IMR-90 (cell line): ENCODE measurements around the gene RALGAPB. TPM values are rescaled to one million over a fixed set of nuclear protein-coding genes. Genes with fewer than 3 reads are reported as not detected.

Source experiments
- ATAC-seq: fragments of 200-7000 bp; cut with Tn5 transposase; 2 replicates; pipeline ENCODE4 v1.9.1; 2020; ENCODE audit warnings: low read depth, mild to moderate bottlenecking, moderate library complexity
- BruUV-seq: library from RNA; stranded (reverse); fragments of 400-500 nt; replicated peaks from 2 replicates; lab custom pipeline; 2021; lab: Mats Ljungman, UMichigan
- CTCF ChIA-PET: fragments of 300-600 bp; formaldehyde crosslinking; extraction: SDS; loops from one replicate; lab custom pipeline; 2021; ENCODE audit warnings: antibody characterized with exemption; lab: Yijun Ruan, JAX
- POLR2A ChIA-PET: fragments of 300-600 bp; sonication (Branson Sonifier 250); formaldehyde crosslinking; loops from one replicate; lab custom pipeline; 2022; ENCODE audit warnings: antibody characterized with exemption; ENCODE audit not compliant: unreplicated experiment; lab: Charles Lee
- DNase-seq: peaks from one replicate; pipeline ENCODE4 v3.0.0; 2013
- H2AFZ ChIP-seq: replicated peaks from 2 replicates; pipeline ENCODE3; 2013; ENCODE audit warnings: low read length, mild to moderate bottlenecking; ENCODE audit not compliant: poor library complexity
- H2AK5ac ChIP-seq: 2 replicates; pipeline ENCODE4 v1.6.1; 2013; ENCODE audit warnings: low read depth, low read length, inconsistent platforms
- H2AK9ac ChIP-seq: replicated peaks from 2 replicates; pipeline ENCODE3; 2013; ENCODE audit warnings: mild to moderate bottlenecking, low read depth, low read length, moderate library complexity; ENCODE audit not compliant: poor library complexity
- H2BK120ac ChIP-seq: 2 replicates; pipeline ENCODE4 v1.6.1; 2013; ENCODE audit warnings: low read depth, low read length, inconsistent platforms
- H2BK15ac ChIP-seq: 3 replicates; pipeline ENCODE4 v1.6.1; 2013; ENCODE audit warnings: low read depth, low read length, inconsistent platforms
- H2BK20ac ChIP-seq: 2 replicates; pipeline ENCODE4 v1.6.1; 2013; ENCODE audit warnings: low read depth, mild to moderate bottlenecking, inconsistent platforms, low read length, moderate library complexity
- H2BK5ac ChIP-seq: 2 replicates; pipeline ENCODE4 v1.6.1; 2013; ENCODE audit warnings: mild to moderate bottlenecking, low read depth, low read length, inconsistent platforms; ENCODE audit not compliant: poor library complexity, severe bottlenecking
- H3K14ac ChIP-seq: replicated peaks from 2 replicates; pipeline ENCODE4 v1.6.1; 2013; ENCODE audit warnings: low read depth, low read length, inconsistent platforms
- H3K18ac ChIP-seq: 2 replicates; pipeline ENCODE4 v1.6.1; 2013; ENCODE audit warnings: low read depth, low read length, control low read depth
- H3K23ac ChIP-seq: 2 replicates; pipeline ENCODE4 v1.6.1; 2013; ENCODE audit warnings: low read depth, low read length, inconsistent platforms
- H3K27ac ChIP-seq: 2 replicates; pipeline ENCODE4 v1.5.1; 2013; ENCODE audit warnings: mild to moderate bottlenecking, control low read depth, low read length; ENCODE audit not compliant: insufficient read depth
- H3K27me3 ChIP-seq: 2 replicates; pipeline ENCODE4 v1.6.1; 2013; ENCODE audit warnings: low read length; ENCODE audit not compliant: control insufficient read depth, insufficient read depth
- H3K36me3 ChIP-seq: 2 replicates; pipeline ENCODE4 v1.6.1; 2013; ENCODE audit warnings: low read length, mixed read lengths; ENCODE audit not compliant: control insufficient read depth, insufficient read depth
- H3K4ac ChIP-seq: 2 replicates; pipeline ENCODE4 v1.6.1; 2013; ENCODE audit warnings: low read depth, low read length, inconsistent platforms
- H3K4me1 ChIP-seq: 2 replicates; pipeline ENCODE4 v1.6.1; 2013; ENCODE audit warnings: low read length, mixed read lengths; ENCODE audit not compliant: control insufficient read depth, insufficient read depth
- H3K4me2 ChIP-seq: 2 replicates; pipeline ENCODE4 v1.6.1; 2013; ENCODE audit warnings: low read depth, mild to moderate bottlenecking, control low read depth, low read length, moderate library complexity
- H3K4me3 ChIP-seq: 2 replicates; pipeline ENCODE4 v1.5.1; 2013; ENCODE audit warnings: low read depth, mild to moderate bottlenecking, control low read depth, low read length, moderate library complexity; ENCODE audit not compliant: insufficient read depth
- H3K56ac ChIP-seq: 2 replicates; pipeline ENCODE4 v1.6.1; 2013; ENCODE audit warnings: low read length, inconsistent platforms; ENCODE audit not compliant: insufficient read depth; ENCODE audit errors: extremely low read depth
- H3K79me1 ChIP-seq, 2 experiments: 2 replicates each; pipeline ENCODE4 v1.6.1; 2013; ENCODE audit warnings: low read length in 2 of 2, inconsistent platforms in 1 of 2, low read depth in 1 of 2
- H3K9ac ChIP-seq: 2 replicates; pipeline ENCODE4 v1.6.1; 2013; ENCODE audit warnings: low read depth, low read length, control low read depth
- H3K9me1 ChIP-seq: 2 replicates; pipeline ENCODE4 v1.6.1; 2013; ENCODE audit warnings: low read length, inconsistent platforms; ENCODE audit not compliant: insufficient read depth
- H3K9me3 ChIP-seq: 2 replicates; pipeline ENCODE4 v1.6.1; 2013; ENCODE audit warnings: low read length; ENCODE audit not compliant: control insufficient read depth, insufficient read depth
- H4K20me1 ChIP-seq: 2 replicates; pipeline ENCODE4 v1.6.1; 2013; ENCODE audit warnings: low read length, inconsistent platforms; ENCODE audit not compliant: insufficient read depth
- H4K5ac ChIP-seq: 2 replicates; pipeline ENCODE4 v1.6.1; 2013; ENCODE audit warnings: mild to moderate bottlenecking, low read depth, low read length, control low read depth
- H4K8ac ChIP-seq, 2 experiments: 2 replicates each; pipeline ENCODE4 v1.6.1; 2013; ENCODE audit warnings: low read depth in 2 of 2, low read length in 2 of 2, control low read depth in 1 of 2, inconsistent platforms in 1 of 2
- H4K91ac ChIP-seq: 2 replicates; pipeline ENCODE4 v1.6.1; 2013; ENCODE audit warnings: low read depth, low read length, inconsistent platforms; ENCODE audit not compliant: insufficient read depth
- WGBS, 2 experiments: methylation state at CpG; one replicate each; pipeline versions ENCODE4 v1.1.5 to v1.1.7; 2013; ENCODE audit warnings: missing lambda C conversion rate in 2 of 2; ENCODE audit not compliant: insufficient read length in 1 of 2; ENCODE audit errors: extremely low coverage in 2 of 2; 5-methylcytosine and 5-hydroxymethylcytosine counted together
- dilution Hi-C: fragments of 300-500 bp; cut with HindIII; formaldehyde crosslinking; loops from one replicate; pipeline ENCODE4 v1.14.3; 2018; ENCODE audit warnings: low sequenced_read_pairs; ENCODE audit not compliant: unreplicated experiment
- in situ Hi-C: fragments of 300-500 bp; cut with MboI; formaldehyde crosslinking; loops from 3 replicates; pipeline ENCODE4 v1.14.3; 2019; ENCODE audit warnings: low sequenced_read_pairs, inconsistent platforms, mixed read lengths
- intact Hi-C: fragments of 100-400 bp; cut with micrococcal nuclease; formaldehyde crosslinking; loops from 2 replicates; pipeline ENCODE4 v1.10.0; 2022
- polyA plus RNA-seq, 3 experiments: library from polyadenylated mRNA; depleted of rRNA; stranded (reverse); fragments of >200 nt; gene quantifications; 2 replicates each; pipeline ENCODE4 v1.2.3, GENCODE V29; 2012; ENCODE audit warnings: low replicate concordance in 1 of 3
- total RNA-seq: library from RNA; depleted of rRNA; stranded (reverse); fragments of >200 nt; gene quantifications from 2 replicates; pipeline ENCODE4 v1.2.3, GENCODE V29; 2012
- TF ChIP-seq, protein P1 (sequence below): conservative IDR thresholded peaks from 2 replicates; pipeline ENCODE4 v1.5.1; 2012; ENCODE audit warnings: mild to moderate bottlenecking, low read depth, low read length, improper control_type of control experiment

Gene RALGAPB
- total and polyA plus RNA-seq, 2 of the 4 experiments (the other 2 are of a cell fraction), result 12.7 to 30.3 TPM

DNA sequence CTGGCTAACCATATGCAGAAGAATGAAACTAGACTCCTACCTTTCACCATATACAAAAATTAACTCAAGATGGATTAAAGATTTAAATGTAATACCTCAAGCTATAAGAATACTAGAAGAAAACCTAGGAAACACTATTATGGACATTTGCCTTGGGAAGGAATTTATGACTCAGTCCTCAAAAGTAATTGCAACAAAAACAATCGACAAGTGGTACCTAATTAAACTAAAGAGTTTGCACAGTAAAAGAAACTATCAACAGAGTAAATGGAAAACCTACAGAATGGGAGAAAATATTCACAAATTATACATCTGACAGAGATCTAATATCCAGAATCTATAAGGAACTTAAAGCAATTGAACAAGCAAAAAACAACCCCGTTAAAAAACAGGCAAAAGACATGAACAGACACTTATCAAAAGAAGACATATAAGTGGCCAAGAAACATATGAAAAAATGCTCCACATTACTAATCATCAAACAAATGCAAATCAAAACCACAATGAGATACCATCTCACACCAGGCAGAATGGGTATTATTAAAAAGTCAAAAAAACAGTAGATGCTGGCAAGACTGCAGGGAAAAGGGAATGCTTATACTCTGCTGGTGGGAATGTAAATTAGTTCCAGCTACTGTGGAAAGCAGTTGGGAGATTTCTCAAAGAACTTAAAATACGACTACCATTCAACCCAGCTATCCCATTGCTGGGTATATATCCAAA is 31.9 kb downstream of the RALGAPB start:
- intact Hi-C loops, result no loop called here
- Histone ChIP-seq H2AFZ (no peak overlapping the region), H3K79me1 (peaks cover 5 to 20% of the 10 kb centered on the region in 2 experiments; a peak in 3 of 4 replicates), H2AK5ac (no peak overlapping the region), H2BK5ac (no peak overlapping the region), H2BK120ac (no peak overlapping the region), H4K20me1 (no peaks in the 10 kb centered on the region), H3K27me3 (no peaks in the 10 kb centered on the region), H3K36me3 (peaks cover 19% of the 10 kb centered on the region), H2BK15ac (no peak overlapping the region), H3K4me3 (no peak overlapping the region), H3K56ac (no peak overlapping the region), H3K23ac (no peak overlapping the region), H3K9ac (no peak overlapping the region), H3K4me1 (no peaks in the 10 kb centered on the region), H4K91ac (no peak overlapping the region), H4K8ac (no peak overlapping the region), H3K27ac (no peak overlapping the region), H3K9me3 (no peaks in the 10 kb centered on the region), H2BK20ac (no peak overlapping the region), H4K5ac (no peak overlapping the region), H3K9me1 (peaks cover under 1% of the 10 kb centered on the region; the same call in 1 of the 2 replicates), H3K18ac (no peak overlapping the region), H3K4ac (no peak overlapping the region), H3K14ac (no peak overlapping the region), H2AK9ac (no peak overlapping the region), H3K4me2 (no peak overlapping the region)
- ATAC-seq, result no peak
- DNase-seq, result no peak
- dilution Hi-C loops, result no loop called here
- in situ Hi-C loops, result no loop called here
- TF ChIP-seq, protein P1, sequence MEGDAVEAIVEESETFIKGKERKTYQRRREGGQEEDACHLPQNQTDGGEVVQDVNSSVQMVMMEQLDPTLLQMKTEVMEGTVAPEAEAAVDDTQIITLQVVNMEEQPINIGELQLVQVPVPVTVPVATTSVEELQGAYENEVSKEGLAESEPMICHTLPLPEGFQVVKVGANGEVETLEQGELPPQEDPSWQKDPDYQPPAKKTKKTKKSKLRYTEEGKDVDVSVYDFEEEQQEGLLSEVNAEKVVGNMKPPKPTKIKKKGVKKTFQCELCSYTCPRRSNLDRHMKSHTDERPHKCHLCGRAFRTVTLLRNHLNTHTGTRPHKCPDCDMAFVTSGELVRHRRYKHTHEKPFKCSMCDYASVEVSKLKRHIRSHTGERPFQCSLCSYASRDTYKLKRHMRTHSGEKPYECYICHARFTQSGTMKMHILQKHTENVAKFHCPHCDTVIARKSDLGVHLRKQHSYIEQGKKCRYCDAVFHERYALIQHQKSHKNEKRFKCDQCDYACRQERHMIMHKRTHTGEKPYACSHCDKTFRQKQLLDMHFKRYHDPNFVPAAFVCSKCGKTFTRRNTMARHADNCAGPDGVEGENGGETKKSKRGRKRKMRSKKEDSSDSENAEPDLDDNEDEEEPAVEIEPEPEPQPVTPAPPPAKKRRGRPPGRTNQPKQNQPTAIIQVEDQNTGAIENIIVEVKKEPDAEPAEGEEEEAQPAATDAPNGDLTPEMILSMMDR, result no peak
- POLR2A ChIA-PET, result no interaction called here
- no TSS peak for BruUV-seq
- CTCF ChIA-PET, result no interaction called here
- WGBS, 2 experiments, result no CpG with 5 or more reads among the region's 3 CpGs
